Measurements from ENCODE around the gene TCF7.

TCF7 gene

DNA sequence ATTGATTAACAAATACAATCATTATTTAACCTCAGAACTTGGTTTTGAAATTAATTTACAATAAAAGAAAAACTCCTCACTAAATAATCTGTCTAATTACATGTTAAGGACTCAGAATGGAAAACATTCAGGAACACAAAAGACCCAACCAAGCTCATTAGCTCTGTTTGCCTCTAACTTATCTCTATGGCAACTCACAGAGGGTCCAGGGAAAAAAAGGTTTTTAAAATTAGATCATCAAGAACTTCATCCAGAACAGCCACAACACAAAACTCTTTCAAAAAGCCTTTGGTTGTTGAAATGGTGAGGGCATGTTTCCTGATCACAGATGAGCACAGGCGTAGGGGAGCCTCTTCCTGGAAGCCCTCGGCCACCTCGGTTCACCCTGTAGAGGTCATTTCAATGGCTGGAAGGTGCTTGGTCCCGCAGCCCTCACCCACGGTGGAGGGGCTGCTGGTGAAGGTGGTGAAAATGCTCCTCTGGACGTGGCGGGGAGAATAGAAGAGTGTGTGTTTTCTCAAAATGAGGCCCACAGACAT is 17.2 kb upstream of the TCF7 start:
- Histone ChIP-seq H3K4me2 (ENCODE audit: low read depth, low read length, poor library complexity, severe bottlenecking) (no peak overlapping the region), H3K4me3 (ENCODE audit: insufficient read depth, low read length, poor library complexity, severe bottlenecking) (no peak overlapping the region)
- TF ChIP-seq CTCF (IDR thresholded peaks at IDR 0.05; ENCODE audit: insufficient read depth, low read length, poor library complexity, severe bottlenecking) (no peak), EZH2phosphoT487 (conservative IDR thresholded peaks at IDR 0.05; ENCODE audit: low read length) (no peak)

GRCh38 chr5:134098690-134099089 is 15.8 kb upstream of the TCF7 start:
- H3K79me2 ChIP-seq (ENCODE audit: insufficient read depth, low read length): no peaks in the 10 kb centered on the region
- no peak overlapping the region for H3K4me2 ChIP-seq (ENCODE audit: low read depth, low read length, poor library complexity, severe bottlenecking)
- H4K20me1 ChIP-seq (ENCODE audit: low read depth, low read length): no peaks in the 10 kb centered on the region
- H3K27me3 ChIP-seq (ENCODE audit: low read length): no peaks in the 10 kb centered on the region
- no peaks in the 10 kb centered on the region for H3K36me3 ChIP-seq (ENCODE audit: low read length)
- H3K27ac ChIP-seq (ENCODE audit: low read depth, low read length): no peak overlapping the region
- H3K9me3 ChIP-seq (ENCODE audit: insufficient read depth, low read length): no peaks in the 10 kb centered on the region
- no peaks in the 10 kb centered on the region for H3F3A ChIP-seq (ENCODE audit: insufficient read depth)
- no peak overlapping the region for H3K9ac ChIP-seq (ENCODE audit: low read length)
- no peak overlapping the region for H2AFZ ChIP-seq (ENCODE audit: low read depth, low read length, severe bottlenecking)
- no peak overlapping the region for H3K4me3 ChIP-seq (ENCODE audit: insufficient read depth, low read length, poor library complexity, severe bottlenecking)
- TF ChIP-seq CTCF (IDR thresholded peaks at IDR 0.05; ENCODE audit: insufficient read depth, low read length, poor library complexity, severe bottlenecking): no peak
- no peaks in the 10 kb centered on the region for H3K9me2 ChIP-seq (replicated peaks; ENCODE audit: insufficient read depth, low read length)

More for the DNA sequence above, 17.2 kb upstream of the TCF7 start:
- Histone ChIP-seq H3K9me3 (ENCODE audit: insufficient read depth, low read length) (no peaks in the 10 kb centered on the region), H3K36me3 (ENCODE audit: low read length) (no peaks in the 10 kb centered on the region), H3K9ac (ENCODE audit: low read length) (no peak overlapping the region), H4K20me1 (ENCODE audit: low read depth, low read length) (no peaks in the 10 kb centered on the region), H2AFZ (ENCODE audit: low read depth, low read length, severe bottlenecking) (no peak overlapping the region), H3K79me2 (ENCODE audit: insufficient read depth, low read length) (no peaks in the 10 kb centered on the region), H3K9me2 (replicated peaks; ENCODE audit: insufficient read depth, low read length) (no peaks in the 10 kb centered on the region), H3K27me3 (ENCODE audit: low read length) (no peaks in the 10 kb centered on the region), H3K27ac (ENCODE audit: low read depth, low read length) (no peak overlapping the region), H3F3A (ENCODE audit: insufficient read depth) (no peaks in the 10 kb centered on the region)

GRCh38 chr5:134099288-134099872 is 15.1 kb upstream of the TCF7 start:
- Histone ChIP-seq H2AFZ (ENCODE audit: low read depth, low read length, severe bottlenecking) (no peak overlapping the region), H3K36me3 (ENCODE audit: low read length) (no peaks in the 10 kb centered on the region), H3F3A (ENCODE audit: insufficient read depth) (no peaks in the 10 kb centered on the region), H3K27me3 (ENCODE audit: low read length) (no peaks in the 10 kb centered on the region), H3K4me3 (ENCODE audit: insufficient read depth, low read length, poor library complexity, severe bottlenecking) (no peak overlapping the region), H4K20me1 (ENCODE audit: low read depth, low read length) (no peaks in the 10 kb centered on the region), H3K9ac (ENCODE audit: low read length) (no peak overlapping the region), H3K27ac (ENCODE audit: low read depth, low read length) (no peak overlapping the region), H3K79me2 (ENCODE audit: insufficient read depth, low read length) (no peaks in the 10 kb centered on the region), H3K4me2 (ENCODE audit: low read depth, low read length, poor library complexity, severe bottlenecking) (no peak overlapping the region), H3K9me2 (replicated peaks; ENCODE audit: insufficient read depth, low read length) (no peaks in the 10 kb centered on the region), H3K9me3 (ENCODE audit: insufficient read depth, low read length) (no peaks in the 10 kb centered on the region)
- no peak for TF ChIP-seq CTCF (IDR thresholded peaks at IDR 0.05; ENCODE audit: insufficient read depth, low read length, poor library complexity, severe bottlenecking)
- TF ChIP-seq EZH2phosphoT487 (conservative IDR thresholded peaks at IDR 0.05; ENCODE audit: low read length): no peak

Data from SU-DHL-6 (cell line).